Peyer's patch (tissue), 4 donors: ENCODE measurements around the gene SLC1A2.

Experiments
- POLR2A ChIP-seq, 2 donors: fragments of 450-650 bp; IDR thresholded peaks; one replicate each; pipeline ENCODE4 v1.5.1; 2017; ENCODE audit warnings: antibody characterized with exemption in 2 of 2, mild to moderate bottlenecking in 2 of 2, moderate library complexity in 2 of 2
- TF ChIP-seq, protein P1 (sequence below), 6 experiments: fragments of 450-650 bp in 4 of 6; fragments of 200-600 bp in 2 of 6; sonication (generic) in 1 of 6; IDR thresholded peaks; one replicate each; pipeline ENCODE4 v1.5.1; 2017 to 2019; ENCODE audit warnings: antibody characterized with exemption in 6 of 6, mild to moderate bottlenecking in 3 of 6, moderate library complexity in 1 of 6

DNA sequence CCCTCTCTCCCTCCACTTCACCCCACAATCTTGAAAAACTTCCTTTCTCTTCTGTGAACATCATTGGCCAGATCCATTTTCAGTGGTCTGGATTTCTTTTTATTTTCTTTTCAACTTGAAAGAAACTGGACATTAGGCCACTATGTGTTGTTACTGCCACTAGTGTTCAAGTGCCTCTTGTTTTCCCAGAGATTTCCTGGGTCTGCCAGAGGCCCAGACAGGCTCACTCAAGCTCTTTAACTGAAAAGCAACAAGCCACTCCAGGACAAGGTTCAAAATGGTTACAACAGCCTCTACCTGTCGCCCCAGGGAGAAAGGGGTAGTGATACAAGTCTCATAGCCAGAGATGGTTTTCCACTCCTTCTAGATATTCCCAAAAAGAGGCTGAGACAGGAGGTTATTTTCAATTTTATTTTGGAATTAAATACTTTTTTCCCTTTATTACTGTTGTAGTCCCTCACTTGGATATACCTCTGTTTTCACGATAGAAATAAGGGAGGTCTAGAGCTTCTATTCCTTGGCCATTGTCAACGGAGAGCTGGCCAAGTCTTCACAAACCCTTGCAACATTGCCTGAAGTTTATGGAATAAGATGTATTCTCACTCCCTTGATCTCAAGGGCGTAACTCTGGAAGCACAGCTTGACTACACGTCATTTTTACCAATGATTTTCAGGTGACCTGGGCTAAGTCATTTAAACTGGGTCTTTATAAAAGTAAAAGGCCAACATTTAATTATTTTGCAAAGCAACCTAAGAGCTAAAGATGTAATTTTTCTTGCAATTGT is 188.1 kb downstream of the SLC1A2 start:
- no peak for TF ChIP-seq POLR2A (IDR thresholded peaks at IDR 0.05)
- TF ChIP-seq, protein P1, sequence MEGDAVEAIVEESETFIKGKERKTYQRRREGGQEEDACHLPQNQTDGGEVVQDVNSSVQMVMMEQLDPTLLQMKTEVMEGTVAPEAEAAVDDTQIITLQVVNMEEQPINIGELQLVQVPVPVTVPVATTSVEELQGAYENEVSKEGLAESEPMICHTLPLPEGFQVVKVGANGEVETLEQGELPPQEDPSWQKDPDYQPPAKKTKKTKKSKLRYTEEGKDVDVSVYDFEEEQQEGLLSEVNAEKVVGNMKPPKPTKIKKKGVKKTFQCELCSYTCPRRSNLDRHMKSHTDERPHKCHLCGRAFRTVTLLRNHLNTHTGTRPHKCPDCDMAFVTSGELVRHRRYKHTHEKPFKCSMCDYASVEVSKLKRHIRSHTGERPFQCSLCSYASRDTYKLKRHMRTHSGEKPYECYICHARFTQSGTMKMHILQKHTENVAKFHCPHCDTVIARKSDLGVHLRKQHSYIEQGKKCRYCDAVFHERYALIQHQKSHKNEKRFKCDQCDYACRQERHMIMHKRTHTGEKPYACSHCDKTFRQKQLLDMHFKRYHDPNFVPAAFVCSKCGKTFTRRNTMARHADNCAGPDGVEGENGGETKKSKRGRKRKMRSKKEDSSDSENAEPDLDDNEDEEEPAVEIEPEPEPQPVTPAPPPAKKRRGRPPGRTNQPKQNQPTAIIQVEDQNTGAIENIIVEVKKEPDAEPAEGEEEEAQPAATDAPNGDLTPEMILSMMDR (IDR thresholded peaks at IDR 0.05) = no peak
